TTC549 (cell line): ENCODE measurements around the gene STRA6.

ENCODE experiments used
- FAIRE-seq: peaks from 2 replicates; lab custom pipeline; 2012; peaks lifted over from hg19 to GRCh38; lab: Jason Lieb, UNC

STRA6 gene

GRCh38 chr15:74202452-74203401 lies at the start of gene STRA6:
Gene STRA6 (minus strand): TSS chr15:74202787. CDS start chr15:74202267, 520 bp downstream.
- no peak for FAIRE-seq

- no peak for FAIRE-seq
Measured at GRCh38 chr15:74252291-74252690, 49.7 kb upstream of the STRA6 start.

- no peak for FAIRE-seq
Measured at GRCh38 chr15:74251131-74251811, 48.7 kb upstream of the STRA6 start.

- FAIRE-seq: no peak
Measured at GRCh38 chr15:74250266-74250665, 47.7 kb upstream of the STRA6 start.

GRCh38 chr15:74245342-74245931 lies 42.9 kb upstream of the STRA6 start:
- no peak for FAIRE-seq

- FAIRE-seq: no peak
Measured at GRCh38 chr15:74244822-74245341, 42.3 kb upstream of the STRA6 start.

GRCh38 chr15:74243431-74243830 lies 40.8 kb upstream of the STRA6 start:
- FAIRE-seq: no peak

GRCh38 chr15:74242441-74243185 lies 40.0 kb upstream of the STRA6 start:
- no peak for FAIRE-seq

GRCh38 chr15:74240897-74241614 lies 38.5 kb upstream of the STRA6 start:
- FAIRE-seq: no peak

GRCh38 chr15:74240002-74240568 lies 37.5 kb upstream of the STRA6 start:
- no peak for FAIRE-seq

- FAIRE-seq: no peak
Measured at GRCh38 chr15:74239051-74239705, 36.6 kb upstream of the STRA6 start.

GRCh38 chr15:74235962-74236361 lies 33.4 kb upstream of the STRA6 start, which contains the start of gene CCDC33:
Gene CCDC33 (plus strand): TSS chr15:74236326. CDS start chr15:74236720, 394 bp downstream.
- no peak for FAIRE-seq

GRCh38 chr15:74234598-74234875 lies 31.9 kb upstream of the STRA6 start:
- FAIRE-seq: no peak

- no peak for FAIRE-seq
Measured at GRCh38 chr15:74233851-74234597, 31.4 kb upstream of the STRA6 start.

GRCh38 chr15:74233373-74233772 lies 30.8 kb upstream of the STRA6 start:
- FAIRE-seq: no peak

- FAIRE-seq: no peak
Measured at GRCh38 chr15:74231475-74231874, 28.9 kb upstream of the STRA6 start.

- no peak for FAIRE-seq
Measured at GRCh38 chr15:74229686-74230085, 27.1 kb upstream of the STRA6 start.

- no peak for FAIRE-seq
Measured at GRCh38 chr15:74228723-74229081, 26.1 kb upstream of the STRA6 start.

GRCh38 chr15:74227968-74228722 lies 25.6 kb upstream of the STRA6 start:
- no peak for FAIRE-seq
